HG03280 (cell line): ENCODE data around the gene TBX4.
"Not testable (repeated sequence)": the region's sequence is repeated elsewhere in the genome, so short reads cannot be mapped to it uniquely, and the experiment has no call there.

Experiments
- ATAC-seq: cut with Tn5 transposase; IDR thresholded peaks from one replicate; pipeline ENCODE4 v1.9.1; 2021; ENCODE audit warnings: mild to moderate bottlenecking, moderate library complexity; ENCODE audit not compliant: unreplicated experiment

TBX4 gene

GRCh38 chr17:61480414-61480807 lies 28.2 kb downstream of the TBX4 start:
- no peak for ATAC-seq

- ATAC-seq: no peak
Observed at GRCh38 chr17:61481421-61481820, 29.2 kb downstream of the TBX4 start.

- no peak for ATAC-seq
Observed at GRCh38 chr17:61482467-61482866, 30.2 kb downstream of the TBX4 start.

- ATAC-seq: no peak
Observed at GRCh38 chr17:61483778-61484116, 31.5 kb downstream of the TBX4 start.

- ATAC-seq: no peak
Observed at GRCh38 chr17:61484174-61484573, 32.0 kb downstream of the TBX4 start.

- no peak for ATAC-seq
Observed at GRCh38 chr17:61485067-61485775, 33.0 kb downstream of the TBX4 start.

GRCh38 chr17:61486135-61487120 lies 34.2 kb downstream of the TBX4 start:
- ATAC-seq: no peak

GRCh38 chr17:61487161-61487988 lies 35.2 kb downstream of the TBX4 start:
- no peak for ATAC-seq

GRCh38 chr17:61487989-61488595 lies 35.9 kb downstream of the TBX4 start:
- no peak for ATAC-seq

- ATAC-seq: no peak
Observed at GRCh38 chr17:61488878-61489718, 36.9 kb downstream of the TBX4 start.

- ATAC-seq: no peak
Observed at GRCh38 chr17:61489719-61490490, 37.7 kb downstream of the TBX4 start.

- no peak for ATAC-seq
Observed at GRCh38 chr17:61490540-61490975, 38.3 kb downstream of the TBX4 start.

- ATAC-seq: no peak
Observed at GRCh38 chr17:61491981-61492380, 39.8 kb downstream of the TBX4 start.

- ATAC-seq: no peak
Observed at GRCh38 chr17:61492759-61493526, 40.7 kb downstream of the TBX4 start.

GRCh38 chr17:61493830-61494324 lies 41.7 kb downstream of the TBX4 start:
- not testable (repeated sequence) for ATAC-seq

GRCh38 chr17:61494325-61495160 lies 42.3 kb downstream of the TBX4 start:
- ATAC-seq: no peak

GRCh38 chr17:61495161-61495857 lies 43.1 kb downstream of the TBX4 start:
- ATAC-seq: no peak
